Mesendoderm (in vitro differentiated cells): Measurements from ENCODE around the gene CPNE4.

Source experiments
- DNase-seq: peaks from one replicate; pipeline ENCODE4 v3.0.0; 2013
- H2AK5ac ChIP-seq: 2 replicates; pipeline ENCODE4 v1.6.1; 2013; ENCODE audit warnings: low read length, inconsistent platforms
- H2BK120ac ChIP-seq: 2 replicates; pipeline ENCODE4 v1.6.1; 2013; ENCODE audit warnings: low read depth, mild to moderate bottlenecking, low read length, moderate library complexity, mixed read lengths
- H2BK15ac ChIP-seq: replicated peaks from 2 replicates; pipeline ENCODE4 v1.6.1; 2013; ENCODE audit warnings: low read depth, mild to moderate bottlenecking, moderate library complexity
- H2BK5ac ChIP-seq: 2 replicates; pipeline ENCODE4 v1.6.1; 2013; ENCODE audit warnings: low read length, inconsistent platforms
- H3K18ac ChIP-seq: 2 replicates; pipeline ENCODE4 v1.6.1; 2013; ENCODE audit warnings: mild to moderate bottlenecking, low read length, mixed read lengths
- H3K23ac ChIP-seq: one replicate; pipeline ENCODE4 v1.6.1; 2013; ENCODE audit warnings: low read length
- H3K27ac ChIP-seq: 2 replicates; pipeline ENCODE4 v1.5.1; 2013; ENCODE audit warnings: low read depth, mild to moderate bottlenecking, inconsistent platforms, low read length, moderate library complexity
- H3K27me3 ChIP-seq: 2 replicates; pipeline ENCODE4 v1.6.1; 2013; ENCODE audit warnings: low read length, control low read depth, mild to moderate bottlenecking, inconsistent platforms; ENCODE audit not compliant: insufficient read depth, poor library complexity
- H3K36me3 ChIP-seq: 2 replicates; pipeline ENCODE4 v1.6.1; 2013; ENCODE audit warnings: low read length, inconsistent platforms; ENCODE audit not compliant: control insufficient read depth, insufficient read depth
- H3K4ac ChIP-seq: one replicate; pipeline ENCODE4 v1.6.1; 2013; ENCODE audit warnings: low read depth, mild to moderate bottlenecking, low read length, moderate library complexity
- H3K4me1 ChIP-seq: 2 replicates; pipeline ENCODE4 v1.6.1; 2013; ENCODE audit warnings: low read depth, low read length, inconsistent platforms; ENCODE audit not compliant: control insufficient read depth
- H3K4me2 ChIP-seq: 2 replicates; pipeline ENCODE4 v1.6.1; 2013; ENCODE audit warnings: low read length
- H3K4me3 ChIP-seq: 2 replicates; pipeline ENCODE4 v1.5.1; 2013; ENCODE audit warnings: mild to moderate bottlenecking, low read length
- H3K56ac ChIP-seq: one replicate; pipeline ENCODE4 v1.6.1; 2013; ENCODE audit warnings: low read length
- H3K79me1 ChIP-seq: 2 replicates; pipeline ENCODE4 v1.6.1; 2013; ENCODE audit warnings: low read length, inconsistent platforms
- H3K79me2 ChIP-seq: 2 replicates; pipeline ENCODE4 v1.6.1; 2013; ENCODE audit warnings: mild to moderate bottlenecking, low read length; ENCODE audit not compliant: control insufficient read depth, insufficient read depth
- H3K9ac ChIP-seq: 2 replicates; pipeline ENCODE4 v1.6.1; 2013; ENCODE audit warnings: low read length, inconsistent platforms
- H4K5ac ChIP-seq: one replicate; pipeline ENCODE4 v1.6.1; 2013; ENCODE audit warnings: low read length
- H4K8ac ChIP-seq: one replicate; pipeline ENCODE4 v1.6.1; 2013; ENCODE audit warnings: low read depth, mild to moderate bottlenecking, control low read depth, low read length, moderate library complexity
- WGBS: extraction: QIAGEN DNeasy Blood & Tissue Kit; methylation state at CpG from one replicate; pipeline ENCODE4 v1.1.7; 2013; ENCODE audit warnings: low lambda C conversion rate, missing lambda C conversion rate; ENCODE audit not compliant: insufficient coverage; ENCODE audit errors: extremely low coverage; 5-methylcytosine and 5-hydroxymethylcytosine counted together

Gene CPNE4

GRCh38 chr3:131928593-131928992 is 106.2 kb downstream of the CPNE4 start:
- H3K79me2 ChIP-seq = no peaks in the 10 kb centered on the region
- H2AK5ac ChIP-seq = no peak overlapping the region
- H3K27me3 ChIP-seq = no peaks in the 10 kb centered on the region
- no peaks in the 10 kb centered on the region for H3K36me3 ChIP-seq
- no peak overlapping the region for H3K9ac ChIP-seq
- H3K4ac ChIP-seq = no peak overlapping the region
- H2BK5ac ChIP-seq = no peak overlapping the region
- no peaks in the 10 kb centered on the region for H3K79me1 ChIP-seq
- no peak overlapping the region for H3K4me2 ChIP-seq
- H2BK15ac ChIP-seq = no peak overlapping the region
- H3K23ac ChIP-seq = no peak overlapping the region
- H4K5ac ChIP-seq = no peak overlapping the region
- no peak overlapping the region for H3K56ac ChIP-seq
- no peak overlapping the region for H3K27ac ChIP-seq
- no CpG with 5 or more reads among the region's 2 CpGs for WGBS
- peak; percentile 27 for DNase-seq
- no peak overlapping the region for H4K8ac ChIP-seq
- H3K4me1 ChIP-seq = no peaks in the 10 kb centered on the region
- H2BK120ac ChIP-seq = no peak overlapping the region
- no peak overlapping the region for H3K4me3 ChIP-seq
- no peak overlapping the region for H3K18ac ChIP-seq

GRCh38 chr3:131925571-131925970 is 109.2 kb downstream of the CPNE4 start:
- Histone ChIP-seq H3K79me1 (no peaks in the 10 kb centered on the region), H2BK15ac (no peak overlapping the region), H3K27me3 (no peaks in the 10 kb centered on the region), H3K27ac (no peak overlapping the region), H3K4me3 (no peak overlapping the region), H3K4me2 (no peak overlapping the region), H3K79me2 (no peaks in the 10 kb centered on the region), H2BK5ac (no peak overlapping the region), H3K4me1 (no peaks in the 10 kb centered on the region), H2AK5ac (no peak overlapping the region), H2BK120ac (peak overlapping the region; percentile 45), H4K5ac (no peak overlapping the region), H3K56ac (no peak overlapping the region), H3K23ac (no peak overlapping the region), H3K4ac (no peak overlapping the region), H3K18ac (no peak overlapping the region), H3K36me3 (no peaks in the 10 kb centered on the region), H4K8ac (no peak overlapping the region), H3K9ac (no peak overlapping the region)
- no CpG with 5 or more reads among the region's 1 CpG for WGBS
- DNase-seq = no peak

GRCh38 chr3:131922356-131922755 is 112.5 kb downstream of the CPNE4 start:
- Histone ChIP-seq H3K9ac (no peak overlapping the region), H3K79me2 (no peaks in the 10 kb centered on the region), H2BK5ac (no peak overlapping the region), H3K4ac (no peak overlapping the region), H4K5ac (no peak overlapping the region), H3K56ac (no peak overlapping the region), H3K4me2 (no peak overlapping the region), H2AK5ac (no peak overlapping the region), H4K8ac (no peak overlapping the region), H3K4me3 (no peak overlapping the region), H3K27me3 (no peaks in the 10 kb centered on the region), H3K27ac (no peak overlapping the region), H3K79me1 (no peaks in the 10 kb centered on the region), H3K36me3 (no peaks in the 10 kb centered on the region), H3K4me1 (peaks cover 3% of the 10 kb centered on the region), H3K18ac (no peak overlapping the region), H3K23ac (no peak overlapping the region), H2BK15ac (no peak overlapping the region), H2BK120ac (no peak overlapping the region)
- no peak for DNase-seq
- no CpG with 5 or more reads among the region's 1 CpG for WGBS

- Histone ChIP-seq H3K4ac (no peak overlapping the region), H4K5ac (no peak overlapping the region), H2BK5ac (no peak overlapping the region), H4K8ac (no peak overlapping the region), H3K27me3 (no peaks in the 10 kb centered on the region), H2BK120ac (no peak overlapping the region), H3K4me3 (no peak overlapping the region), H3K56ac (no peak overlapping the region), H3K4me1 (peaks cover 6% of the 10 kb centered on the region), H3K9ac (no peak overlapping the region), H3K4me2 (no peak overlapping the region), H2AK5ac (peak overlapping the region; percentile 47), H3K23ac (no peak overlapping the region), H3K79me1 (no peaks in the 10 kb centered on the region), H3K27ac (no peak overlapping the region), H2BK15ac (no peak overlapping the region), H3K79me2 (no peaks in the 10 kb centered on the region), H3K36me3 (no peaks in the 10 kb centered on the region), H3K18ac (no peak overlapping the region)
- 100% methylated on average over 1 of the region's 3 CpGs for WGBS
- DNase-seq = no peak
These were observed 117.8 kb downstream of the CPNE4 start for GRCh38 chr3:131917006-131917405.

- Histone ChIP-seq H3K79me2 (no peaks in the 10 kb centered on the region), H4K5ac (no peak overlapping the region), H2BK5ac (no peak overlapping the region), H3K4ac (no peak overlapping the region), H3K27me3 (no peaks in the 10 kb centered on the region), H3K23ac (no peak overlapping the region), H3K9ac (no peak overlapping the region), H4K8ac (no peak overlapping the region), H3K56ac (no peak overlapping the region), H3K79me1 (no peaks in the 10 kb centered on the region), H3K36me3 (no peaks in the 10 kb centered on the region), H3K18ac (no peak overlapping the region), H3K4me2 (no peak overlapping the region), H3K27ac (no peak overlapping the region), H2AK5ac (no peak overlapping the region), H3K4me1 (peaks cover 6% of the 10 kb centered on the region), H2BK15ac (no peak overlapping the region), H3K4me3 (no peak overlapping the region), H2BK120ac (no peak overlapping the region)
- no CpG with 5 or more reads among the region's 1 CpG for WGBS
- no peak for DNase-seq
These were observed 120.6 kb downstream of the CPNE4 start for GRCh38 chr3:131914090-131914691.

- Histone ChIP-seq H3K4me1 (peaks cover 2% of the 10 kb centered on the region), H3K4me3 (no peak overlapping the region), H3K4ac (no peak overlapping the region), H3K27ac (no peak overlapping the region), H4K5ac (no peak overlapping the region), H2BK120ac (no peak overlapping the region), H3K79me1 (no peaks in the 10 kb centered on the region), H3K9ac (no peak overlapping the region), H3K23ac (no peak overlapping the region), H2AK5ac (no peak overlapping the region), H3K56ac (no peak overlapping the region), H2BK5ac (no peak overlapping the region), H3K79me2 (no peaks in the 10 kb centered on the region), H3K4me2 (no peak overlapping the region), H3K27me3 (no peaks in the 10 kb centered on the region), H4K8ac (no peak overlapping the region), H3K36me3 (no peaks in the 10 kb centered on the region), H2BK15ac (no peak overlapping the region), H3K18ac (no peak overlapping the region)
- DNase-seq = no peak
- WGBS = no CpG with 5 or more reads among the region's 2 CpGs
These were observed 122.6 kb downstream of the CPNE4 start for GRCh38 chr3:131912255-131912654.
